A673 (cell line): ENCODE measurements around the gene HELT.

Experiments used
- EZH2 ChIP-seq: fragments of 200-600 bp; sonication (generic); IDR thresholded peaks from 2 replicates; pipeline ENCODE4 v1.6.1; 2017; ENCODE audit warnings: borderline replicate concordance, low read depth, mild to moderate bottlenecking, mixed read lengths, antibody characterized with exemption, low read length; ENCODE audit not compliant: poor library complexity, severe bottlenecking
- TF ChIP-seq, protein P1 (sequence below): fragments of 300-800, 200-600 bp; sonication (generic); conservative IDR thresholded peaks from 2 replicates; pipeline ENCODE4 v1.5.1; 2017; ENCODE audit warnings: low read depth, mild to moderate bottlenecking, antibody characterized with exemption, low read length, moderate library complexity, mixed read lengths

DNA sequence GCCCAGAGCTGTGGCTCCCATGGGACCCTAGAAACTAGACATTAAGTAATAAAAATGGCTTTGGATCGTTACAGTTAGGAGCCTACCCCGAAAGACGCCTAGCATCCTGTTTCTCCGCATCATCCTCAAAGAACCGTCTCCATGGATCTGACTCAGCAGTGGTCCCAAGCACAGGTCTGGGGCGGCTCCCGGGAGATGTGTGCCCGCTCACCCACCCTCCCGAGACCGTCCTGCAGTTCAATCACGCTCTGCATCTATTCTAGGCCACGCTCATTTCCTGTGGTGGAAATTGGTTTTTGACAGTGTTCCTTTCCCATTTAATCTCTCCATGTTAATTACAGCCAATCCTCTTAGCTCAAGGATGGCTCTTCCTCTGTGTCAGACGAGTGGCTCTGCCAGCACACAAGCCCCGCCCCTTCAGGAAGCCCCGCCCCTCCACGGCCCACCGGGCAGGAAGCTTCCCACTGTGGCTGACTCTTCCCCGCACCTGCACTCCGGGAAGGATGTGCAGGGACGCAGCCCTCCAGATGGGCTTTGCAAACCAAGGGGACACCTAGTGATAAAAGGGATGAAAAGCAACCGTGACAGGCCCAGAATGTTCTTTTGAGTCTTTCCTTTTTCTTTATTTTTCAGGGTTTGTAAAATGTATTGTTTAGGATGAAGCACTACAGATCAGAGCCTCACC lies 34.5 kb upstream of the HELT start:
- TF ChIP-seq, protein P1, sequence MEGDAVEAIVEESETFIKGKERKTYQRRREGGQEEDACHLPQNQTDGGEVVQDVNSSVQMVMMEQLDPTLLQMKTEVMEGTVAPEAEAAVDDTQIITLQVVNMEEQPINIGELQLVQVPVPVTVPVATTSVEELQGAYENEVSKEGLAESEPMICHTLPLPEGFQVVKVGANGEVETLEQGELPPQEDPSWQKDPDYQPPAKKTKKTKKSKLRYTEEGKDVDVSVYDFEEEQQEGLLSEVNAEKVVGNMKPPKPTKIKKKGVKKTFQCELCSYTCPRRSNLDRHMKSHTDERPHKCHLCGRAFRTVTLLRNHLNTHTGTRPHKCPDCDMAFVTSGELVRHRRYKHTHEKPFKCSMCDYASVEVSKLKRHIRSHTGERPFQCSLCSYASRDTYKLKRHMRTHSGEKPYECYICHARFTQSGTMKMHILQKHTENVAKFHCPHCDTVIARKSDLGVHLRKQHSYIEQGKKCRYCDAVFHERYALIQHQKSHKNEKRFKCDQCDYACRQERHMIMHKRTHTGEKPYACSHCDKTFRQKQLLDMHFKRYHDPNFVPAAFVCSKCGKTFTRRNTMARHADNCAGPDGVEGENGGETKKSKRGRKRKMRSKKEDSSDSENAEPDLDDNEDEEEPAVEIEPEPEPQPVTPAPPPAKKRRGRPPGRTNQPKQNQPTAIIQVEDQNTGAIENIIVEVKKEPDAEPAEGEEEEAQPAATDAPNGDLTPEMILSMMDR, result peak; percentile 56
- no peak for TF ChIP-seq EZH2
